Activated T-cell treated with anti-CD3 and anti-CD28 coated beads, Interleukin-2, amount 50 U/mL, for 4 hours (primary cell): ENCODE results near the gene ST3GAL3. TPM values are rescaled to one million over a fixed set of nuclear protein-coding genes. Genes with fewer than 3 reads are reported as not detected.

ENCODE experiments used
- ATAC-seq, 2 donors: fragments of 200-7000 bp; cut with Tn5 transposase; one replicate each; pipeline ENCODE4 v1.10.0; 2021
- DNase-seq: peaks from one replicate; pipeline ENCODE4 v3.0.0-alpha.2; 2020
- H3K27me3 Mint-ChIP-seq: one replicate; pipeline ENCODE4 v1.8.0; 2021; ENCODE audit warnings: low read depth, mixed read lengths
- H3K36me3 Mint-ChIP-seq: one replicate; pipeline ENCODE4 v1.8.0; 2022; ENCODE audit warnings: mixed read lengths; ENCODE audit not compliant: insufficient read depth
- H3K4me1 Mint-ChIP-seq: one replicate; pipeline ENCODE4 v1.8.0; 2021; ENCODE audit warnings: low read depth, mixed read lengths
- H3K4me3 Mint-ChIP-seq: one replicate; pipeline ENCODE4 v1.8.0; 2021; ENCODE audit warnings: mild to moderate bottlenecking, moderate library complexity, mixed read lengths
- H3K9me3 Mint-ChIP-seq: one replicate; pipeline ENCODE4 v1.8.0; 2021; ENCODE audit warnings: mixed read lengths
- total RNA-seq, 3 donors: library from RNA; stranded (reverse); gene quantifications; one replicate each; pipeline ENCODE4 v1.2.1, GENCODE V29; 2021

The ST3GAL3 gene
- total RNA-seq, result 1 to 10 TPM; 5.7 to 6.6 (median 6.3) TPM

- Mint-ChIP-seq H3K9me3 (no peaks in the 10 kb centered on the region), H3K4me1 (peaks cover 27% of the 10 kb centered on the region), H3K36me3 (peaks cover 12% of the 10 kb centered on the region), H3K4me3 (peak within 1 kb of the TSS; percentile 92), H3K27me3 (no peaks in the 10 kb centered on the region)
- DNase-seq, result peak; percentile 89
- peak; percentile 98 to 99 for ATAC-seq
Measured at GRCh38 chr1:43707190-43708001, at the start of gene ST3GAL3. Gene ST3GAL3, plus strand, starts transcription at chr1:43707536. Its CDS starts 28,727 bp downstream, at chr1:43736263.

GRCh38 chr1:43659212-43660166 lies 47.8 kb upstream of the ST3GAL3 start:
- peaks cover 10% of the 10 kb centered on the region for H3K4me1 Mint-ChIP-seq
- no peak for DNase-seq
- no peaks in the 10 kb centered on the region for H3K27me3 Mint-ChIP-seq
- peaks cover 40% of the 10 kb centered on the region for H3K36me3 Mint-ChIP-seq
- ATAC-seq, result no peak
- H3K4me3 Mint-ChIP-seq, result no peak overlapping the region
- no peaks in the 10 kb centered on the region for H3K9me3 Mint-ChIP-seq

- DNase-seq, result no peak
- Mint-ChIP-seq H3K36me3 (peaks cover 43% of the 10 kb centered on the region), H3K4me1 (peaks cover 10% of the 10 kb centered on the region), H3K4me3 (no peak overlapping the region), H3K9me3 (no peaks in the 10 kb centered on the region), H3K27me3 (no peaks in the 10 kb centered on the region)
- ATAC-seq, result no peak
Measured at GRCh38 chr1:43660355-43660754, 47.0 kb upstream of the ST3GAL3 start.

GRCh38 chr1:43664369-43664768 lies 43.0 kb upstream of the ST3GAL3 start:
- ATAC-seq (peak in 1 of 2 donors; percentile 30), DNase-seq (no peak)
- no peak overlapping the region for H3K4me3 Mint-ChIP-seq
- H3K36me3 Mint-ChIP-seq, result peaks cover 65% of the 10 kb centered on the region
- no peaks in the 10 kb centered on the region for H3K27me3 Mint-ChIP-seq
- H3K4me1 Mint-ChIP-seq, result peaks cover 12% of the 10 kb centered on the region
- no peaks in the 10 kb centered on the region for H3K9me3 Mint-ChIP-seq

GRCh38 chr1:43666608-43667007 lies 40.7 kb upstream of the ST3GAL3 start:
- Mint-ChIP-seq H3K4me3 (no peak overlapping the region), H3K4me1 (peaks cover 8% of the 10 kb centered on the region), H3K9me3 (no peaks in the 10 kb centered on the region), H3K27me3 (no peaks in the 10 kb centered on the region), H3K36me3 (peaks cover 67% of the 10 kb centered on the region)
- ATAC-seq (no peak), DNase-seq (no peak)

GRCh38 chr1:43668956-43669355 lies 38.4 kb upstream of the ST3GAL3 start:
- H3K27me3 Mint-ChIP-seq, result no peaks in the 10 kb centered on the region
- H3K9me3 Mint-ChIP-seq, result no peaks in the 10 kb centered on the region
- DNase-seq (no peak), ATAC-seq (no peak)
- H3K4me3 Mint-ChIP-seq, result no peak overlapping the region
- H3K36me3 Mint-ChIP-seq, result peaks cover 71% of the 10 kb centered on the region
- H3K4me1 Mint-ChIP-seq, result peaks cover 7% of the 10 kb centered on the region

- Mint-ChIP-seq H3K27me3 (no peaks in the 10 kb centered on the region), H3K36me3 (peaks cover 64% of the 10 kb centered on the region), H3K9me3 (no peaks in the 10 kb centered on the region), H3K4me1 (peaks cover 3% of the 10 kb centered on the region), H3K4me3 (no peak overlapping the region)
- no peak for DNase-seq
- ATAC-seq, result no peak
Measured at GRCh38 chr1:43669878-43670277, 37.5 kb upstream of the ST3GAL3 start.

GRCh38 chr1:43671193-43671592 lies 36.1 kb upstream of the ST3GAL3 start:
- no peaks in the 10 kb centered on the region for H3K9me3 Mint-ChIP-seq
- H3K4me3 Mint-ChIP-seq, result no peak overlapping the region
- H3K27me3 Mint-ChIP-seq, result no peaks in the 10 kb centered on the region
- H3K4me1 Mint-ChIP-seq, result peaks cover 4% of the 10 kb centered on the region
- ATAC-seq, result no peak
- no peak for DNase-seq
- H3K36me3 Mint-ChIP-seq, result peaks cover 62% of the 10 kb centered on the region

- no peaks in the 10 kb centered on the region for H3K27me3 Mint-ChIP-seq
- no peaks in the 10 kb centered on the region for H3K9me3 Mint-ChIP-seq
- DNase-seq, result no peak
- ATAC-seq, result no peak
- no peak overlapping the region for H3K4me3 Mint-ChIP-seq
- H3K4me1 Mint-ChIP-seq, result peaks cover 4% of the 10 kb centered on the region
- peaks cover 56% of the 10 kb centered on the region for H3K36me3 Mint-ChIP-seq
Measured at GRCh38 chr1:43671626-43672330, 35.6 kb upstream of the ST3GAL3 start.

GRCh38 chr1:43673261-43673660 lies 34.1 kb upstream of the ST3GAL3 start:
- no peak overlapping the region for H3K4me3 Mint-ChIP-seq
- no peaks in the 10 kb centered on the region for H3K9me3 Mint-ChIP-seq
- DNase-seq (no peak), ATAC-seq (no peak)
- peaks cover 4% of the 10 kb centered on the region for H3K4me1 Mint-ChIP-seq
- peaks cover 55% of the 10 kb centered on the region for H3K36me3 Mint-ChIP-seq
- H3K27me3 Mint-ChIP-seq, result no peaks in the 10 kb centered on the region

- H3K4me3 Mint-ChIP-seq, result no peak overlapping the region
- DNase-seq, result no peak
- H3K27me3 Mint-ChIP-seq, result no peaks in the 10 kb centered on the region
- peaks cover 33% of the 10 kb centered on the region for H3K36me3 Mint-ChIP-seq
- peaks cover 1% of the 10 kb centered on the region for H3K4me1 Mint-ChIP-seq
- no peaks in the 10 kb centered on the region for H3K9me3 Mint-ChIP-seq
- ATAC-seq, result no peak
Measured at GRCh38 chr1:43678940-43679339, 28.4 kb upstream of the ST3GAL3 start.

- Mint-ChIP-seq H3K36me3 (peaks cover 36% of the 10 kb centered on the region), H3K9me3 (no peaks in the 10 kb centered on the region), H3K4me3 (no peak overlapping the region), H3K4me1 (no peaks in the 10 kb centered on the region), H3K27me3 (no peaks in the 10 kb centered on the region)
- DNase-seq (no peak), ATAC-seq (no peak)
Measured at GRCh38 chr1:43683560-43683959, 23.8 kb upstream of the ST3GAL3 start.

- Mint-ChIP-seq H3K9me3 (no peaks in the 10 kb centered on the region), H3K27me3 (no peaks in the 10 kb centered on the region), H3K36me3 (peaks cover 48% of the 10 kb centered on the region), H3K4me3 (no peak overlapping the region), H3K4me1 (no peaks in the 10 kb centered on the region)
- ATAC-seq, result no peak
- no peak for DNase-seq
Measured at GRCh38 chr1:43686801-43687200, 20.5 kb upstream of the ST3GAL3 start.
